Measurements from ENCODE around the gene SERPINE2.

Gene SERPINE2, protein sequence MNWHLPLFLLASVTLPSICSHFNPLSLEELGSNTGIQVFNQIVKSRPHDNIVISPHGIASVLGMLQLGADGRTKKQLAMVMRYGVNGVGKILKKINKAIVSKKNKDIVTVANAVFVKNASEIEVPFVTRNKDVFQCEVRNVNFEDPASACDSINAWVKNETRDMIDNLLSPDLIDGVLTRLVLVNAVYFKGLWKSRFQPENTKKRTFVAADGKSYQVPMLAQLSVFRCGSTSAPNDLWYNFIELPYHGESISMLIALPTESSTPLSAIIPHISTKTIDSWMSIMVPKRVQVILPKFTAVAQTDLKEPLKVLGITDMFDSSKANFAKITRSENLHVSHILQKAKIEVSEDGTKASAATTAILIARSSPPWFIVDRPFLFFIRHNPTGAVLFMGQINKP

DNA sequence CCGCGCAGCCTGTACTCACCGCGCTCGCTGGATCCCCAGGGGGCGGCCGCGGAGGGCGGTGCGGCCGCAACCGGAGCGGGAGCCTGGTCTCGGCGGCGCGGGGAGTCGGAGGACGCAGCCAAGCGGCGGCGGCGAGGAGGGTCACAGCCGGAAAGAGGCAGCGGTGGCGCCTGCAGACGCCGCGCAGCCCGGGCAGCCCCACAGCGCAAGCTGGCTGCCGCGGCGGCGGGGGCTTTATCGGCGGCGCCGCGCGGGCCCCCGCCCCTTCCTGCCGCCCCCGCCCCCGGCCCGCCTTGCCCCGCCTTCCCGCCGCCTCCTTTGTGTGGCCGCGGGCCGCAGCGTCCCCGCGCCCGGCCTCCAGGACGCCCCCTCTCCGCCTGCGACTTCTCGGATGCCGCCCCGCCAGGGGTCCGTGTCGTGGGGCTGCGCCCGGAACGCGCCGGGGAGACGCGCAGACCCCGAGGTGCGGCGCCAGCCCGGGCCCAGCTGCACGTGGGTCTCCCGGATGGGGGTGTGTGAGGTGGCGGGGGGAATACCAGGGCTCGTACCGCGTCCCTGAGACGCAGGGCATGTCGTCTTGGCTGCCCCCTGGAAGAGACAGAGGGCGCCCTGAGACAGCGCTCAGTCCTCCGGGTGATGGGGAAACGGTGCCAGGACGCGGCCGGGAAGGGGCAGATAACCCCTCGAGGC lies at the start of gene SERPINE2:
SERPINE2 (minus strand) TSS at position 207 of the 690 bp plus-strand sequence. CDS start 37,386 bp downstream, outside the sequence.
- peak; percentile 65 for DNase-seq

GRCh38 chr2:224086226-224086914 lies 47.3 kb upstream of the SERPINE2 start:
- DNase-seq = no peak

DNA sequence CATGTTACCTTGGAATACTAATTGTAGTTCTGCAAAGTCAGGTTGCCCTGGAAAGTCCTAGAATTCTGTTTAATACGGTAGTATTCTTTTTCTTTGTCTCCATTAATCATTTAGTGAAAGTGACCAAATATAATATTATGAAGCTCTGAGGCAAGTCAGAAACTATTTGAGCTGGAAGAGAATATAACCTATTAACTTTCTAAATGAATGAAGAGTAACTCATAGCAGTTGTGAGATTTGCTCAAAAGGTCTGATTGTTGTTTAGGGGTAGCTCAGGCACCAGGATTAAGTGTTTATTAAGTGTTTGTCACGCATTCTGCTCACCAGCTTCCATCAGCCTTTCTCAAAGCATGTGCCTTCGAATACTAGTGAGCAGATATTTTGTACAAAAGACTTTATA lies 46.7 kb upstream of the SERPINE2 start:
- DNase-seq = no peak

DNA sequence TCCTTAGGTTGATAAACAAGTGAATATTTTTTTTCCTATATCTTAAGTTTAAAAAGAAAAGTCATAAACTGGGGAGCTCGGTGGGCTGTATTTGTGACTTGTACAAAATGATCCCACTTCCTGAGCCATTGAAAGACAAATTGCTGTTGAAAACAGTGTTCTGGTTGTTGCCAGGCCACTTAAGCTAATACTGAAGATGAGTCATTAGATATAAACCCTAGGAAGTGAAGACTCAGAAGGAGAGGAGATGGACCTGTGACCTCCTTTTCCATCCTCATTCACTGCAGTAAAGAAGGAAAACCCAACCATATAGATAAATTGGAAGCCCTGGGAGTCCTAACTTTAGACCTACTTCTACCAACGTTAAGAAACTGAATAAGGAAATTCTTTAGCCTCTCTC lies 46.2 kb upstream of the SERPINE2 start:
- no peak for DNase-seq

DNA sequence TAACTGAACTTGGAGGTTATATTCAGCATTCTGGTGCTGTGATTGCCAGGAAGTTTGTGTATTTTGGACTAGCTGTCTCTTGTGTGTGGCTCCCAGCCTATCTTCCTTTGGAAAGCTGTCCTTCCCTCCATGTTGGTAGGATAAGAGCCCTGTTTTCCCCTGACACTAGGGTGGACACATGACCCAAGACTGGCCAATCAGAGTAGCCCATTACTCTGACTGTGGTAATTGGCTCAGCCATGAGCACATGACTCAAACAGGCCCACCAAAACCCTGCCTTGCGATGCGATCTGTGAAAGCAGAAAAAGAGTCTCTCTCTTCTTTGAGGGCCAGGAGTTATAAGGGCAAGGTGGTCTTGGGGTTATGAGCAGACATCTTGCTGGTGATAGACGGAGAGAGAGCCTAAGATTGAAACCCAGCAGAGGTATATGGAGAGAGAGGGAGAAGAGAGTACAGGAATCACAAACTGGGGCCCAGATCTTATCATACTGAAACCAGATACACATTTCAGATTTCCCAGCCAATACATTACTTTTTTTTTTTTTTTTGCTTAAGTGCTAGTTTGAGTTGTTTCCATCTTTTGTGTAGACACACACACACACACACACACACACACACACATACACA lies 45.3 kb upstream of the SERPINE2 start:
- no peak for DNase-seq

DNA sequence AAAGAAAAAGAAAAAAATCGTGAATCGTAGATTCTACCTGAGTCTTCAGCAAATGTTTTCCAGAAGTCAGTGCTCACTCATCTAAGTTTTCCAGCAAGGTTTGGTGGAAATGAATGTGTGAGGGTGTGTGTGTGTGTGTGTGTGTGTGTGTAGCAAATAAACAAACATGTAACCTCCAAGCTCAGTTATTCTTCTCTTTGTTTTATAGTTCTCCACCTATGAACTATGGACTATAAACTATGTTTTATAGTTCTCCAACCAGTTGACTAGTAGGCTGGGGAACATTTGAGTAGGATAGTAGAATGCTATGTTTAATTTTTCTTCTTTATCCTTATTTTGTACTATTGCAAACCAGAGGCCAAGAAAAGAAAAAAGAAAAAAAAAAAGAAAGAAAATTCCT lies 44.6 kb upstream of the SERPINE2 start:
- no peak for DNase-seq

DNA sequence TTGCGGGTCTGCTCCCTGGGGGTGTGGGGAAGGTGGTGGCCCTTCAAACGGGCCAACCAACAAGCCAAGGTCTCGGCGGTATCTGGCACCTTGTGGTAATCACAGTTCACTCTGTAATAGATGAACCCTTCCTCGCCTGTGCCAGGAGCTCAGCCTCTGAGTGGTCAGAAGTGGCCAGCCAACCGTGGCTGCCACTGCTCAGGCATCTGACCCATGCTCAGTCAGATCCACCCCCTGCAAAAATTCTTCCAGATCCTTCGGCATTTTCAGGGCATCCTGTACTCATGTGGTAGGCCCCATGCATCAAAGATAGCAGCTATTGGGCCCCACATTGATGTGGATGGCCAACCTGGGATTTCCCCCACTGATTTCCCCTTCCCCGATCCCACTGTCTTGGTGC lies 39.6 kb upstream of the SERPINE2 start:
- DNase-seq = no peak

DNA sequence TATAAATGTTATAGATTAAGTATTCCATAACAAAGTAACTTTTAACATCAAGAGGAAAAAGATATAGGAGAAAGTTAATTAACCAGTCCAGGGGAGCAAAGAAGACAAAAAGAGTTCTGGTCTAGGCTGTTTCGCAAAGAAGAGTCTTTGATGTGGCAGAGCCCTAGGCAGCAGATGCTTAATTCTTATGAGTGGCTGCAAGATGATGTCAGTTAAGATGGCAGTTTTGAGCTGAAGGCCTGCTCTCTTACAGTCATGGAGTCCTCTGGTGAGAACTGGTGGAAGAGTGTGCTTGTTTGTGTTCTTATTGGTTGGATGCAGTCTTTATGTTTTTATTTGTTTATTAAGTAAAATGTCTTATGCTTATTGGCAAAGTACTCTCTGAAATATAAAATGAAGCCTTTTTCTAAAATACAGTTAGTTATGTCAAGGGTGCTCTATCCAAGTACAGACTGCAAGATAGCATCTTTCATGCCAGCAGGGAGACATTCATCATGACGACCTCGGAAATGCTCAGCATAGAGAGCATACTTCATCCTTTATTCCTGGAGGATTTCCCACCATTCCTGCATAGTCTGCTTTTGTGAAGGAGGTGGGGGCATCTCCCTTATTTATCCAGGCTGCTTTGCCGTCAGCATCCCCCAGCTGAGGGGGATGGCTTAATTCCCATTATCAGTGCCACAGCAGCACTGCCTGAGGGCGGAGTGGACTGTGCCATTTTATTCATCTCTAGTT lies 38.9 kb upstream of the SERPINE2 start:
- DNase-seq = no peak

- DNase-seq = no peak
Observed at GRCh38 chr2:224075588-224075987, 36.5 kb upstream of the SERPINE2 start.

DNA sequence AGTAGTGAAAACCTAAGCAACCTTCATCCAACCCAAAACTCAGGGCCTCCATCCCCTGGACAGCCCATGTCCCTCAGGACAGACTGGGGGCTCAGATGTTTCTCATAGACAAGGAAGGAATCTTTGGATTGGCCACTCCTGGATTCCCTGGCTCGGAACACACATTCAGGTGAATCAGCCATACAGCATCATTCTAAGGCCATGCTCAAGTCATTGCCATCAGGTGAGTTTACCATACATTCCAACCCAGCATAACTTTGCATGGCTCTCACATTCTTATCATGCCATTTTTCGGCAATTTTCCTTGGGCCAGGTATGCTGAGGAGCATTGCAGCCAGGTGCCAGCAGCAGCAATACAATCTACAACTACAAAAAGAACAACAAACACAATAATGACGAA lies 34.6 kb upstream of the SERPINE2 start:
- DNase-seq = no peak

DNA sequence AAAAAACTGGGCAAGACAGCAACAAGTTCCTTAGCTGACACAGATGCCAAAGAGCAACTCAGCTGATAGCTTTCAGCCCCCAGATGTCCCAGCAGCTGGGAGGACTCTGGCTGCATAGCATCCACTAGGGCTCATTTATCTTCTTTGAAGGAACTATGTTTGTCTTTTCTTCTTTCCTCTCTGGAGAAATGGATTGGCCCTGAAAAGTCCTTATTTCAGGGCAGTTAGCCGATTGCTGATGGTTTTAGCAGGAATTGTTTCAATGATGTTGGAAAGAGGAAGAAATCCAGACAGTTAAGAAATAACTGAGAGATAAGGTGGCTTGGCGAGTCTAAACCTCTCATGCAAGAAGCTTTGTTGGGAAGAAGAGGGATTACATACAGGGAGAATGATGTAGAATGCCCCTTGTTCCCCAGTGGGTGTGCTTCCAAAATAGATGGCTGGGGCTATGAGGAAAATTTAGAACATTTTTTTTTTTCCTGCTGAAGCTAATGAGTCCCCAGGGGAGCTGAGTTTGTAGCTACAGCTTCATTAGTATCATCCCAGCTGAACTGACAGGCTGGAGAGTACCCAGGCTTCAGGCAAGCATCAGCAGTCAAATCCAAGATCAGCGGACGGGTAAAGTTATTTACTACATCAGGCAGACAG lies 33.6 kb upstream of the SERPINE2 start:
- DNase-seq = no peak

DNA sequence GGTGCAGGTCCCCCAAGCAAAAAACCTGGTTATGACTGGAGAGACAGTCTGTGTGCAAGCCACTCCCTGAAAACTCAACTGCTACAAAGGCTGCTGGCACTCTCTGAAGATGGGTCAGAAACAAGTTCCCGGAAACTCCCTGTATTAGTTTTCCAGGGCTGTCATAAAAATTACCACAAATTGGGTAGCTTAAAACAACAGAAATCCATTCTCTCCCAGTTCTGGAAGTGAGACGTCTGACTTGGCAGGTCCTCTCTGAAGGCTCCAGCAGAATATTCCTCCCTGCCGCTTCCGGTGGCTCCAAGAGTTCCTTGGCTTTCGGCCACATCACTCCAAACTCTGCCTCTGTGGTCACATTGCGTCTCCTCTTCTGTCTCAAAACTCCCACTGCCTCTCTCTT lies 30.1 kb upstream of the SERPINE2 start:
- DNase-seq = no peak

- DNase-seq = no peak
Observed at GRCh38 chr2:224063298-224063648, 24.2 kb upstream of the SERPINE2 start.

GRCh38 chr2:224062481-224063297 lies 23.6 kb upstream of the SERPINE2 start:
- no peak for DNase-seq

DNA sequence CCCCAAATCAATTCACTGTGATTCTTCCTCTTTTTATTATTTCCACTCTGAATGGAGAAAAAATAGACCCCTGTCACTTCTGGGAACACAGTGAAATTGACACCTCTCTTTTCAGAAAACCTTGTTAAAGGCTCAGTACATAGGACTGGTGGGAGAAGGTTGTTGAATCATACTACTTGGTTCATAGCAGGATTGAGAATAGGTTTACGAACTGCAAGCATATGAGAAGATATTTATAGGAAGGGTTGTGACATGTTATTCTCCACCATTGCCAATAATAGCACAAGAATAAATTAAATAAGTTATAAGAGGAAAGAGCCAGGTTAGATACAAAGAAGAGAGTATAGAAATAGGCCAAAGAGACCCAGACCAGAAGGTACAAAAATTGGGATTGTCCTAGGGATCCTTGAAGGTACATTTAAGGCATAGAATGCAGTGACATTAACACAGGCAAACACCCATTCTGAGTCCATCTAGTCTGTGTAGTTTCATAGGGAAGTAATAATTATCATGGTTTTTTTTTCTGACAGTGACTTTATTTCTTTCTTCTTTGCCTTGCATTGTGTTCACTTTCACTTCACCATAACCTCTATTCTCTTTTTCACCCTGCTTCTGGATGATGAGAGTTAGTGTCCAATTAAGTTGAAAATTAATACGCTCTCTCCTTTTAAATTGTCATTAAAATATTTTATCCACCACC lies 21.8 kb upstream of the SERPINE2 start:
- DNase-seq = no peak

- DNase-seq = no peak
Observed at GRCh38 chr2:224059178-224059577, 20.1 kb upstream of the SERPINE2 start.

DNA sequence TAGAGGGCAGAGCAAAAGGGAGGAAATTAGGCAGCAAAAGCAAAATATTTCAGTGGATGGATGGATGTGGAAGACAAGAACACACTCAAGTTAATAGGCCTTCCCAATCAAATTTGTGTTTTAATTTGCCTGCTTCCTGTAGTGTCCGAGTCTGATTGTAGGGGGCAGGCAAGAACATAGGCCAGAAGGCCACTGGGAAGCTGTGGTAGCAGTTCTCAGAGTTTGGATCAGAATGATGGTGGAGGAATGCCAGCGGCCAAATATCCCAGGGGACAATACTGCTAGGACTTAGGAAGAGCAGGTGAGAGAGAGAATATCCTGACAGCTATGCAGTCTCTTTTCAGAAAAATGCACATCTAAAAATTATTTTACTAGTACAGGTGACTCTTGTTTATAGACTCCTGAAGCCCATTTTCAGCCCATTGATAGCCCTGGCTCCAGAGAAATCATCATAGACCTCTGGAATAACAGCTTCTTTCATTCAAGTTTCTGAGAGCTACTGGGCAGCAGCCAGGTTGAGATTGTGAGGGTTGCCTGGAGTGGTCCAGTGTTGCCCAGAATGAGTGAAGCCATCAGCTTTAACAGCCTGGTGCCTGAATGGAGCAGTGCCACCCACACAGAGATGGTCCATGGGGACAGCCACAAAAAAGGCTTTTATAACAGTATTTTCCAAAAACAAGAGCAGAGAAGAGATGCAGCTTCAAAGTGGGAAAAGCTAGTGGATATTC lies 19.1 kb upstream of the SERPINE2 start:
- DNase-seq = no peak

DNA sequence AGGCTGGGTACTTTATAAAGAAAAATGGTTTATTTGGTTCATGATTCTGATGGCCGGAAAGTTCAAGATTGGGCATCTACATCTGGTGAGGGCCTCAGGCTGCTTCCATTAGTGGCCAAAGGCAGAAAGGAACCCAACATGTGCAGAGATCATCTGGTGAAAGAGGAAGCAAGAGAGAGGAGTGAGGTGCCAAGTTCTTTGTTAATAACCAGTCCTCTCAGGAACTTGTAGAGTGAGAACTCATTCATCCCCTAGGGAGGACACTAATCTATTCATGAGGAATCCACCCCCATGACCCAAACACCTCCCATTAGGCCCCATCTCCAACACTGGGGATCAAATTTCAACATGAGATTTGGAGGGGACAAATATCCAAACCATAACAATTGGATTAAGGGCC lies 17.8 kb upstream of the SERPINE2 start:
- no peak for DNase-seq

DNA sequence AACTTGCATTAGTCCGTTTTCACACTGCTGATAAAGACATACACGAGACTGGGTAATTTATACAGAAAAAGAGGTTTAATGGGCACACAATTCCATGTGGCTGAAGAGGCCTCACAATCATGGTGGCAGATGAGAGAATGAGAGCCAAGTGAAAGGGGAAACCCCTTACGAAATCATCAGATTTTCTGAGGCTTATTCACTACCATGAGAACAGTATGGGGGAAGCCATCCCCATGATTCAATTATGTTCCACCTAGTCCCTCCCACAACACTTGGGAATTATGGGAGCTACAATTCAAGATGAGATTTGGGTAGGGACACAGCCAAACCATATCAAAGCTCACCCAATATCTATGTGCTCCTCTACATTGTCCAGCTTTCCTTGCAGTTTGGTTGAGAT lies 16.0 kb upstream of the SERPINE2 start:
- no peak for DNase-seq

- no peak for DNase-seq
Observed at GRCh38 chr2:224046752-224047151, 7.7 kb upstream of the SERPINE2 start.

Data from stimulated activated CD8-positive, alpha-beta memory T cell treated with anti-CD3 and anti-CD28 coated beads, Interleukin-4, amount 100 ng/mL, for 48 hours (primary cell).